ENCODE measurements around the gene ZNF385C.
"Not testable (repeated sequence)": the region's sequence is repeated elsewhere in the genome, so short reads cannot be mapped to it uniquely, and the experiment has no call there.

Gene ZNF385C

GRCh38 chr17:42016941-42017865 is 81.1 kb downstream of the ZNF385C start, which contains the start of gene DNAJC7:
Gene DNAJC7, minus strand, starts transcription at chr17:42017439. Its CDS starts 23 bp downstream, at chr17:42017416.
- peak; percentile 94 for DNase-seq

- DNase-seq, result peak; percentile 22
Measured at GRCh38 chr17:42016411-42016831, 81.9 kb downstream of the ZNF385C start.

- not testable (repeated sequence) for DNase-seq
Measured at GRCh38 chr17:42013740-42014139, 84.5 kb downstream of the ZNF385C start.

DNA sequence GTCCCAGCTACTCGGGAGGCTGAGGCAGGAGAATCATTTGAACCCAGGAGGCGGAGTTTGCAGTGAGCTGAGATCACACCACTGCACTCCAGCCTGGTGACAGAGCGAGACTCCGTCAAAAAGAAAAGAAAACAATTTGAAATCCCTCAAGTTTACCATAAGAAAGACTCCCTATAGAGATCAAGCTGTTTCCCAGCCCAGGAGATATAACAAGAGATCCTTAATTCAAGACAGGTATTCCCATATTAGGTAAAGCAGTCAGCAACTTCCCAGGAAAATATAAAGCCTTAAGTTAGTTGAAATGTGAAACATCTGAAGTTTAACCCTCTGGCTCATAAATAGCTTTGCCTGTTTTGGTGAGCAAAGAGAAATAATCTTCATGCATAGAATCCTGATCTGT is 85.9 kb downstream of the ZNF385C start:
- not testable (repeated sequence) for DNase-seq

DNA sequence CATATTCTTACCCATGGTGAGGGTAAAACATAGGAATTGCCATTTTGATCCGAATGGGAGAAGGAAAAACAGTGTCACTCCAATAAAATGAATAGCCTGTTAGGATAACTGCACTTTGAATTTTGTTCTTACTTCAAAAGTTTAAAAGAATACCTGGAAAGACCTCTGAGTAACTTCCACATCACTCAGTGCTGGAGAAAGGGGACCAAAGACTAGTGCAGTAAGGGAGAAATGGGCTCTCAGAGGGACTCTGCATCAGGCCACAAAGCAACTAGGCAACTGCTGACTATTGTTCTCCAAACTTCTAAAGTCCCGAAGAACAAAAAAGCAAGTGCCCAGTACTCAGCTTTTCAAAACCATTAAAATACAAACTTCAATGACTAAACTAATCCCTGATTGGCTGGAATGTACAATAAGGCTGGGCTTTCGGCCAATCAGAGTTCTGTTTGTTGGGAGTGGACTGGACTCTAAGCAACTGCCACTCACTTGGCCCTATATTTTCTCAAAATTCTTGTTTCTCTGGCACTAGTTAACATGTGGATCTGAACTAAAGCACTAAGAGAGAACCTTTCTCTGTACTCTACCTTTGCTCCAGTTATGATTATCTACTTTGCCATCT is 87.3 kb downstream of the ZNF385C start:
- peak; percentile 37 for DNase-seq

- peak; percentile 67 for DNase-seq
Measured at GRCh38 chr17:42010266-42010680, 88.0 kb downstream of the ZNF385C start.

GRCh38 chr17:42009170-42009569 is 89.1 kb downstream of the ZNF385C start:
- no peak for DNase-seq

DNA sequence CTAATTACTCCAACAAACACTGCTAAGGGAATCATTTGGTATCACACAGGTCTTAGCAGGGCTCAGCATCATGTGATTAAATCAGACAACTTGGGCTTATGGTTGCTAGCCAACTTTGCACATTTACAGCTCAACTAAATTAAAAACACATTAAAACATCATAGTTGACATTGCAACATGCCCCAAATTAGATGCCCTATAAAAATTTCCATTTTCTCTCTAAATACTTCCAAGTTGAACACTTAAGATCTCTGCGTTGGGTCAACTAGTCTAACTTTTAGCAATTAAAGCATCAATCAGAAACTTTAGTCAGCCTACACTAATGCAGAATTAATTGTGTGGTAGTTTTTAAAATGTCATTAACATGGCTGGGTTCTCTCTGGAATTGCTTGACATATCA is 93.1 kb downstream of the ZNF385C start:
- no peak for DNase-seq

- peak; percentile 53 for DNase-seq
Measured at GRCh38 chr17:42002792-42003301, 95.4 kb downstream of the ZNF385C start.

GRCh38 chr17:42002175-42002791 is 96.0 kb downstream of the ZNF385C start:
- DNase-seq, result no peak

DNA sequence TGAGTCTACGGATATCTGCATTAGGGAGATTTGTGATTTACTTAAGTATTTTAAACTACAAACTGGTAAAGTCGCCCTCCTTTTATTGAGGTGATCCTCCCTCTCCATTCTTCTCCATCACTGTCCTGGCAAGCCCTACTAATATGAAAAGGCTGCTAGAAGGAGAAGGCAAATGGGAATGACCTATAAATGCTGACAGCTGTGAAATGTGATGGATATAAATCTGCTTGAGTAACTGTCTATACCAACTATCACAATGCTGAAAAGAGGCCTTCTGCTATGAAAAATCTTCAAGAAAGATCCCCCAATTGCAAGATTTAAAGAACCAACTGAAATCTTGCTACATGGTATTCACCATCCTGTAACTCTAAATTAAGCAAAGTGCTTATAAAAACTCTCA is 96.5 kb downstream of the ZNF385C start:
- no peak for DNase-seq

DNA sequence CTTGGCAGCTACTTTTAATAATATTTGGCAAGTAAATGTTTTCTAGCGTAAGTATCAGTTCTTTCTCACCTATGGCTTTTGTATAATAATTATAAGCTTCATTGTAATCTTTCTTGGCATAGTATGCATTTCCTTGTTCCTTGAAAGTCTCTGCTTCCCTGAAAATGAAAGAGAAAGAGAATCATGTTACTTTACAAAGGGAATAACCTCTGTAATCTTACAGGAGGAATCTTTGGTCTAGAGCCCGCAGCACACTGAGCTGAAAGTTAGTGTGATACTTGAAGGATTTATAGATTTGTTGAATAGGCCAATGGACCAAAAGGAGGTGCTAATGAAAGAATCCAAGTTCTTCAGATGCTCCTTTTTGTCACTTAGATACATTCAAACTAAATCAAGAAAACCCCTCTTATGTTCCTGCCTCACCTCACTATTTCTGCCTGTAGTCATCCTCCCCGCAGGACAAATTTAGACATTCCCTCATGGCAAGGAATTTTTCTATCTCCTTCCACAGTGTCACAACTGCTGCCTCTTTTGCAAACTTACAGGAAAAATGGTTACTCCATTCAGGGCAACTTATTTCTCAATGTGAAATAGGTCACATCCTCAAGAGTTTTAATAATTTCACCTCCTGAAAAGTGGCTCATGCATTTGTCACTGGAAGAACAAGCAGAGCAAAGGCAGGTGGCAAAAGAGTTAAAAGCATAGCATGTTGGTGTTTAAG is 97.7 kb downstream of the ZNF385C start:
- DNase-seq, result no peak

- no peak for DNase-seq
Measured at GRCh38 chr17:41998497-41998896, 99.8 kb downstream of the ZNF385C start.

- DNase-seq, result no peak
Measured at GRCh38 chr17:41996855-41997164, 101.5 kb downstream of the ZNF385C start.

- no peak for DNase-seq
Measured at GRCh38 chr17:41992576-41992975, 105.7 kb downstream of the ZNF385C start.

DNA sequence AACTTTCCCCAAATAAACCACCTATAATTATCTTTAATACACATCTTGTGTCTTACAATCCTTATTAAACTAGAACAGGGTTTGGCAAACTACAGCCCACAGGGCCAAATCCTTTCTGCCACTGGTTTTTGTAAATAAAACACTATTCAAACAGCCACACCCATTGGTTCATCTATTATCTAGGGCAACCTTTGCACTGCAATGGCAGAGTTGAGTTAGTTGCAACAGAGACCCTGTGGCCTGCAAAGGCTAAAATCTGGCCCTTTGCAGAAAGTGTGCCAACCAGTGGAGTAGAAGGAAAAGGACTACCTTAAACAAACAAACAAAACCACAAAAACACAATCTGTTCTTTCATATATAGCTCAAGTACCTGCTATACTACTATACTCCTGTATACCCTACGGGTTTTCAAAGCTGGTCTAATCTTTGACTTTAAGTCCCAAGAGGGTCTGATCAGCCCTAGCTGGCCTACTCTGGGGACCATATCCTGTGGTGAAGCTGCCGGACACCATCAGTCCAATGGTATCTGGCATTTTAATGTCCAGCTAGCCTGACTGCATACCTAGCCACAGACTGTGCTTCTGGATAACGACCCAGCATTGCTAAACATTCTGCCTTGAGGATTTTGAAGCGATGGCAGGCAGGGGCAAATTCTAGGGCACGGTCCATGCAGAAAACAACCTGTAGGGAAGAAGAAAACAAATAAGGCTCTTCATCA is 108.4 kb downstream of the ZNF385C start:
- DNase-seq, result no peak

DNA sequence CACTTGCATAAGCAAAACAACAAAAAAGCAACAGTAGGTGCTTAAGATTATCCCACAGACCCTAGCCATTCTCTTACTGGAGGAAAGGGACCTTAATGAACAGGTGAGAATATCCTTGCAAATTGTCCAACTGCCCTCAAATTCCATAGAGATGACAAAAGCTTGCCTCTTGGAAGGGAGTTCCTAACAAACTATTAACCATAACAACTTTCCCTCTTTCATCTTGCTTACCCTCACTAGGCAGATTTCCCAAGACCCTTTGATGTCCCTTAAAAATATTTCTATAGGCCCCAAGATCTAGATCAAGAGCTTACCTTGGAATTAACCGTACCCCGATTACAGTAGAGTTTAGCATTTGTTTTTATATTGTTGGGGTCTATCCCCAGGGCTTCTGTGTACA is 109.9 kb downstream of the ZNF385C start:
- no peak for DNase-seq

DNA sequence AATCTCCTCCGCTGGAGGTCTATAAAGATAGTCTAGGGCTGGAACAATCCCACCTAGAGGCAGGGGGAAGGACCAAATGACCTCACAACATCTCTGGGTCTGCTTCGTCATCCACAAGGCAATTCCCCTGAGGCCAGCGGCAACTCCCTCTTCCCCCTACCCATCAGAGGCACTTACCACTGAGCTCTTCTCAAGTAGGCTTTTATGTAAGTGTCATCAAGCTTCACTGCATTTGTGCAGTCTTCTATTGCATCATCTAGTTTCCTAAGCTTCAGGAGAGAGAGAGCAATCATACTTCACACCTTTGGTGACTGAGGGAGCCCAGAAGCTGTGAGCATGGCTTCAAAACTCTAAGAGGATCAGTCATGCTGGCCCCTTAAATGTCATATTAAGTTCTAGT is 110.6 kb downstream of the ZNF385C start:
- DNase-seq, result no peak

- DNase-seq, result no peak
Measured at GRCh38 chr17:41986634-41987033, 111.6 kb downstream of the ZNF385C start.

GRCh38 chr17:41985919-41986318 is 112.4 kb downstream of the ZNF385C start:
- no peak for DNase-seq

- no peak for DNase-seq
Measured at GRCh38 chr17:41984454-41984853, 113.8 kb downstream of the ZNF385C start.

Data from HCEC 1CT (cell line).